Stomach smooth muscle (tissue), 2 donors: ENCODE data around the gene CCL5.

Experiments used
- H3K27ac ChIP-seq: one replicate; pipeline ENCODE4 v1.7.0; 2013; ENCODE audit warnings: mild to moderate bottlenecking, low read length, inconsistent platforms
- H3K27me3 ChIP-seq, 2 donors: one replicate each; pipeline ENCODE4 v1.7.0; 2013; ENCODE audit warnings: low read length in 2 of 2; ENCODE audit not compliant: insufficient read depth in 2 of 2, control insufficient read depth in 1 of 2
- H3K36me3 ChIP-seq, 2 donors: one replicate each; pipeline ENCODE4 v1.7.0; 2013; ENCODE audit warnings: low read length in 2 of 2; ENCODE audit not compliant: control insufficient read depth in 2 of 2, insufficient read depth in 2 of 2
- H3K4me1 ChIP-seq: one replicate; pipeline ENCODE4 v1.7.0; 2013; ENCODE audit warnings: low read length; ENCODE audit not compliant: control insufficient read depth, insufficient read depth
- H3K4me3 ChIP-seq, 2 donors: one replicate each; pipeline ENCODE4 v1.7.0; 2013; ENCODE audit warnings: low read length in 2 of 2
- H3K9ac ChIP-seq, 2 donors: one replicate each; pipeline ENCODE4 v1.7.0; 2013; ENCODE audit warnings: low read length in 2 of 2, mild to moderate bottlenecking in 1 of 2
- H3K9me3 ChIP-seq, 2 donors: one replicate each; pipeline ENCODE4 v1.7.0; 2013; ENCODE audit warnings: low read length in 2 of 2; ENCODE audit not compliant: control insufficient read depth in 2 of 2
- donor health status: healthy.
- donor health status: Pancreatic carcinoma.

CCL5 gene

GRCh38 chr17:35842239-35842638 lies 37.9 kb downstream of the CCL5 start:
- Histone ChIP-seq H3K27ac (no peak overlapping the region), H3K9me3 (no peaks in the 10 kb centered on the region), H3K9ac (no peak overlapping the region), H3K4me1 (no peaks in the 10 kb centered on the region), H3K4me3 (no peak overlapping the region), H3K36me3 (peaks cover 45 to 56% of the 10 kb centered on the region in 2 donors), H3K27me3 (no peaks in the 10 kb centered on the region)

DNA sequence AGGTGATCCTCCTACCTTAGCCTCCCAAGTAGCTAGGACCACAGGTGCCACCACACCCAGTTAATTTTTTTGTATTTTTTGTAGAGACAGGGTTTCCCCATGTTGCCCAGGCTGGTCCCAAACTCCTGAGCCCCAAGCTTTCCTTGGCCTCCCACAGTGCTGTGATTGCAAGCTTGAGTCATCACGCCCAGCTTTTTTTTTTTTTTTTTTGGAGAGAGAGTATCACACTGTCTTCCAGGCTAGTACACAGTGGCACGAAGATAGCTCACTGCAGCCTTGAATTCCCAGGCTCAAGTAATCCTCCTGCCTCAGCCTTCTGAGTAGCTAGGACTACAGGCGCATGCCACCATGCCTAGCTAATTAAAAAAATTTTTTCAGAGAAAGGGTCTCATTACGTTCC lies 38.7 kb downstream of the CCL5 start:
- no peaks in the 10 kb centered on the region for H3K4me1 ChIP-seq
- H3K27me3 ChIP-seq: no peaks in the 10 kb centered on the region
- H3K4me3 ChIP-seq: no peak overlapping the region
- peaks cover 50 to 59% of the 10 kb centered on the region in 2 donors for H3K36me3 ChIP-seq
- H3K9ac ChIP-seq: no peak overlapping the region
- H3K27ac ChIP-seq: no peak overlapping the region
- H3K9me3 ChIP-seq: no peaks in the 10 kb centered on the region

DNA sequence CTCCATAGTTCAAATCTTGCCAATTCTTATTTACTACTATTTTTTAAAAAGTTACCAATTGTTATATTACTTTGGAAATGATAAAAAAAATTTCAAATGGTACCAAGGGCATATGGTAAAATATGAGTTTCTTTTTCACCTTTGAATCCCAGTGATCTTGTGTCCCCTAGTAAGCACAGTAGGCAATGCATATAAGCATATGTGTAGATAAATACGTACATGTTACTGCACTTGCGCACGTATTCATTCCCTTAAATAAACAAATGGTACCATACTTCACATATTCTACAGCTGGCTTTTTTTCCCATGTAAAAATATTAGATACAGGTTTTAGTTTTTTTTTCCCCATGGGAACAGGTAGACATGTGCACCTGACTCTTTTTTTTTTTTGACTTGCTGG lies 39.1 kb downstream of the CCL5 start:
- H3K27ac ChIP-seq: no peak overlapping the region
- H3K9ac ChIP-seq: no peak overlapping the region
- H3K27me3 ChIP-seq: no peaks in the 10 kb centered on the region
- H3K4me1 ChIP-seq: no peaks in the 10 kb centered on the region
- H3K36me3 ChIP-seq: peaks cover 50 to 57% of the 10 kb centered on the region in 2 donors
- H3K4me3 ChIP-seq: no peak overlapping the region
- no peaks in the 10 kb centered on the region for H3K9me3 ChIP-seq

GRCh38 chr17:35825206-35825605 lies 55.0 kb downstream of the CCL5 start:
- H3K4me3 ChIP-seq: no peak overlapping the region
- no peaks in the 10 kb centered on the region for H3K27me3 ChIP-seq
- H3K4me1 ChIP-seq: no peaks in the 10 kb centered on the region
- no peak overlapping the region for H3K9ac ChIP-seq
- no peak overlapping the region for H3K27ac ChIP-seq
- no peaks in the 10 kb centered on the region for H3K9me3 ChIP-seq
- H3K36me3 ChIP-seq: peaks cover 22 to 27% of the 10 kb centered on the region in 2 donors
